A549 (cell line): ENCODE results near the gene LMO7.

Source experiments
- CHD2 ChIP-seq: fragments of 150-350 bp; IDR thresholded peaks from 2 replicates; pipeline ENCODE4 v1.6.1; 2014; ENCODE audit warnings: low read length; ENCODE audit not compliant: partially characterized antibody
- FOSL2 ChIP-seq, 2 experiments: fragments of 450-650 bp in 1 of 2; fragments of >200 bp in 1 of 2; sonication (Bioruptor Twin) in 1 of 2; formaldehyde crosslinking; IDR thresholded peaks; 2 replicates each; pipeline versions ENCODE4 v1.5.0 to v1.6.1; 2016 to 2020; ENCODE audit warnings: mild to moderate bottlenecking in 1 of 2, moderate library complexity in 1 of 2
- KDM5A ChIP-seq: fragments of 200-600 bp; sonication (generic); IDR thresholded peaks from 2 replicates; pipeline ENCODE4 v1.6.1; 2016; ENCODE audit warnings: antibody characterized with exemption, mild to moderate bottlenecking
- POLR2A ChIP-seq: IDR thresholded peaks from 2 replicates; pipeline ENCODE4 v1.6.1; 2012; ENCODE audit warnings: mild to moderate bottlenecking, low read length
- TF ChIP-seq, protein P1 (sequence below): fragments of >200 bp; sonication (Bioruptor Twin); formaldehyde crosslinking; IDR thresholded peaks from 3 replicates; pipeline ENCODE4 v1.5.1; 2016
- TF ChIP-seq, protein P2 (sequence below): IDR thresholded peaks from 2 replicates; pipeline ENCODE4 v1.6.1; 2012

DNA sequence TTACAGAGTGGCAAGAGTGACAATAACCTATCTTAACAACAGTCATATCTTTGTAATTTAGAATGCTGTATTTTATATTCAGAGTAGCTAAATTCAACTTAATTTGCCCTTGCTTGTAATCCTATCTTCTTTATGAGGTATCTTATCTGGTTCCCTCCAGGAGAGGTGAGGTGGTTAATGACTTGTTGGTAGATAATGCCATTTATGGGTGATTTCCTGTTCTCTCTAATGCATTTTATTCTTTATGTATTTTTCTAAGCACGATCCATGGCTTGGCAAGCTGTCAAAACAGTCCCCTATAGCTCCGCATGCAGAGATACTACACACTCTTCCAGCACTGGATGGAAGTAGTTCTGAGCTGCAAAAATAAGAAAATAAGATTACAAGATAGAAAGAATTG, 267.9 kb downstream of the LMO7 start:
- TF ChIP-seq, protein P1, sequence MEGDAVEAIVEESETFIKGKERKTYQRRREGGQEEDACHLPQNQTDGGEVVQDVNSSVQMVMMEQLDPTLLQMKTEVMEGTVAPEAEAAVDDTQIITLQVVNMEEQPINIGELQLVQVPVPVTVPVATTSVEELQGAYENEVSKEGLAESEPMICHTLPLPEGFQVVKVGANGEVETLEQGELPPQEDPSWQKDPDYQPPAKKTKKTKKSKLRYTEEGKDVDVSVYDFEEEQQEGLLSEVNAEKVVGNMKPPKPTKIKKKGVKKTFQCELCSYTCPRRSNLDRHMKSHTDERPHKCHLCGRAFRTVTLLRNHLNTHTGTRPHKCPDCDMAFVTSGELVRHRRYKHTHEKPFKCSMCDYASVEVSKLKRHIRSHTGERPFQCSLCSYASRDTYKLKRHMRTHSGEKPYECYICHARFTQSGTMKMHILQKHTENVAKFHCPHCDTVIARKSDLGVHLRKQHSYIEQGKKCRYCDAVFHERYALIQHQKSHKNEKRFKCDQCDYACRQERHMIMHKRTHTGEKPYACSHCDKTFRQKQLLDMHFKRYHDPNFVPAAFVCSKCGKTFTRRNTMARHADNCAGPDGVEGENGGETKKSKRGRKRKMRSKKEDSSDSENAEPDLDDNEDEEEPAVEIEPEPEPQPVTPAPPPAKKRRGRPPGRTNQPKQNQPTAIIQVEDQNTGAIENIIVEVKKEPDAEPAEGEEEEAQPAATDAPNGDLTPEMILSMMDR: no peak
- TF ChIP-seq CHD2: no peak
- no peak for TF ChIP-seq POLR2A
- TF ChIP-seq FOSL2 (IDR thresholded peaks at IDR 0.05): no peak
- no peak for TF ChIP-seq FOSL2 (CRISPR knock-in tag; IDR thresholded peaks at IDR 0.05)
- TF ChIP-seq KDM5A: no peak
- TF ChIP-seq, protein P2, sequence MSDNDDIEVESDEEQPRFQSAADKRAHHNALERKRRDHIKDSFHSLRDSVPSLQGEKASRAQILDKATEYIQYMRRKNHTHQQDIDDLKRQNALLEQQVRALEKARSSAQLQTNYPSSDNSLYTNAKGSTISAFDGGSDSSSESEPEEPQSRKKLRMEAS: no peak
